ENCODE data around the gene QKI. TPM values are rescaled to one million over a fixed set of nuclear protein-coding genes. Genes with fewer than 3 reads are reported as not detected.

The QKI gene
- total RNA-seq, 1 experiment from 2014 or later, result not detected

- DNase-seq (ENCODE audit: low spot score), result no peak
These were observed 198.5 kb downstream of the QKI start for GRCh38 chr6:163613025-163613424.

DNA sequence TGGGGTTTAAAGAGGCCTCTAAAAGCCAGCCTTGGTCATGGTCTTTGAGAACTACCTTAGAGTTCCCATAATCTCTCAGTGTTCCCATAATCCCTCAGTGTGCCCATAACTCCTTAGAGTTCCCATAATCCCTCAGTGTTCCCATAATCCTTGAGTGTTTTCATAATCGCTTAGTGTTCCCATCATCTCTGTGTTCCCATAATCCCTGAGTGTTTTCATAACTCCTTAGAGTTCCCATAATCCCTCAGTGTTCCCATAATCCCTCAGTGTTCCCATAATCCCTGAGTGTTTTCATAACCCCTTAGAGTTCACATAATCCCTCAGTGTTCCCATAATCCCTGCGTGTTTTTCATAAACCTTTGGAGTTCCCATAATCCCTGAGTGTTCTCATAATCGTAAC is 199.2 kb downstream of the QKI start:
- no peak for DNase-seq (ENCODE audit: low spot score)

- no peak for DNase-seq (ENCODE audit: low spot score)
These were observed 201.9 kb downstream of the QKI start for GRCh38 chr6:163616452-163616851.

GRCh38 chr6:163617549-163617948 is 203.0 kb downstream of the QKI start:
- DNase-seq (ENCODE audit: low spot score), result no peak

DNA sequence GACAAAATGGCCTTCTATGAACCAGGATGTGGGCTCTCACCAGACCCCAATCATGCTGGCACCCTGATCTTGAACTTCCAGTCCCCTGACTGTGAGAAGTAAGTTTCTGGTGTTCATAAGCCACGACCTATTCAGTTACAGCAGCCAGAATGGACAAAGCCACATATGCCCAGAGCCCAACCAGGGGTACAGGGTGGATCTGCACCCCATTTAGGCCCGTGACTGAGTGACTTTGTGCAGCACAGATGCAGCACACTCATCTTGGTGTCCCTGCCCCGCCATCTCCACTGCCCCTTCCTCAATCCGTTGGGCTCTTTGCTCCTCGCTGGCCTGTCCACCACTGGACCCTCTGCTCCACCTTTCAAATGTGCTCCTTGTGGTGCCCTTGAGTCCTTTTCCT is 205.6 kb downstream of the QKI start:
- DNase-seq (ENCODE audit: low spot score), result no peak

DNA sequence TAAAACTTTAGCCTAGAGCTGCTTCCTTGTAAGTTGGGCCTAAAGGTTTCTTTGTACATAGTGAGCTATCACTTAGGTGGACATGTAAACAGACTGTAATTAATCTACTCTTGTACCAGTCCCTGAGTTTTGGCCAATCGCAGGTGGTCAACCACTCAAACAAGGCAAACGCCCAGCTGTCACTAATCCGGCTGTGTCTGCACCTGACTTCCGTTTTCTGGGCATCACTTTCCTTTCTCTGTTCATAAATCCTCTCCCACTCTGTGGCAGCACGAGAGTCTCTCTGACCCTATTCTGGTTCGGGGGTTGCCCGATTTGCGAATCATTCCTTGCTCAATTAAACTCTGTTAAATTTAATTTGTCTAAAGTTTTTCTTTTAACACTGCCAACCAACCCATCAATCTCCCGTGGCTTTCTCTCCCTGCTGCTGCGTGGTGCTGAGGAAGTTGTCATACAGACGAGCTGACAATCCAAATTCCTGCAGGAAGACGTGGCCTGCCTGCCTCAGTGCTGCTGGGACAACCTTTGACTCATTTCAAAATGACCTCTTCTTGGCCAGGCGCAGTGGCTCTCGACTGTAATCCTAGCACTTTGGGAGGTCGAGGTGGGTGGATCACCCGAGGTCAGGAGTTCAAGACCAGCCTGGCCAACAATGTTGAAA is 206.3 kb downstream of the QKI start:
- DNase-seq (ENCODE audit: low spot score), result no peak

GRCh38 chr6:163625265-163625664 is 210.7 kb downstream of the QKI start:
- DNase-seq (ENCODE audit: low spot score), result no peak

- no peak for DNase-seq (ENCODE audit: low spot score)
These were observed 211.8 kb downstream of the QKI start for GRCh38 chr6:163626073-163626867.

GRCh38 chr6:163627274-163628062 is 212.9 kb downstream of the QKI start:
- DNase-seq (ENCODE audit: low spot score), result no peak

Data from HT-29 (cell line).